Measurements from ENCODE around the gene TNK2.

TNK2 gene

DNA sequence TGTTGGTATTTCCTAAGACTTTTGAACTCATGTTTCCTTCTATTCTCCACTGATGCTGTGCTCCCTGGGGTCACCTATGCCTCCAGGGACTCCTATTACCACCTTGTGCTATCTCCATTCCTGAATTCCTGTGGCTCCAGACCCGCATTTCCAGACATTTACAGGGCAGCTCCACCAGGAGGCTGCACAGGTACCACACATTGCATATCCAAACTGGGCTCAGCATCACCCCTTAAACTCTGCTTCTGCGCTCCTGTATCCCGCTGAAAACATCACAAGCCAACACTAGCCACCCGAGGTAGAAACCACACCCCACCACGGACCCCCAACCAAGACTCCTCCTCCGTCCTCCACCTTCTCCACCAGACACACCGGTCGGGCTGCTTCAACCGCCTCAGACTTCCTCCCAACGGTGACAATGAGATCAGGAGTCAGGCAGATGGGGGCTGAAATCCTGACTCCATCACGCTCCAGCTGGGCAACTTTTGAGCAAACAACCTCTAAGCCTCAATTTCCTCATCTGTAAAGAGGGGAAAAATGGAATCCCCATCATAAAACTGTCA lies 10.4 kb downstream of the TNK2 start:
- no peak for DNase-seq

DNA sequence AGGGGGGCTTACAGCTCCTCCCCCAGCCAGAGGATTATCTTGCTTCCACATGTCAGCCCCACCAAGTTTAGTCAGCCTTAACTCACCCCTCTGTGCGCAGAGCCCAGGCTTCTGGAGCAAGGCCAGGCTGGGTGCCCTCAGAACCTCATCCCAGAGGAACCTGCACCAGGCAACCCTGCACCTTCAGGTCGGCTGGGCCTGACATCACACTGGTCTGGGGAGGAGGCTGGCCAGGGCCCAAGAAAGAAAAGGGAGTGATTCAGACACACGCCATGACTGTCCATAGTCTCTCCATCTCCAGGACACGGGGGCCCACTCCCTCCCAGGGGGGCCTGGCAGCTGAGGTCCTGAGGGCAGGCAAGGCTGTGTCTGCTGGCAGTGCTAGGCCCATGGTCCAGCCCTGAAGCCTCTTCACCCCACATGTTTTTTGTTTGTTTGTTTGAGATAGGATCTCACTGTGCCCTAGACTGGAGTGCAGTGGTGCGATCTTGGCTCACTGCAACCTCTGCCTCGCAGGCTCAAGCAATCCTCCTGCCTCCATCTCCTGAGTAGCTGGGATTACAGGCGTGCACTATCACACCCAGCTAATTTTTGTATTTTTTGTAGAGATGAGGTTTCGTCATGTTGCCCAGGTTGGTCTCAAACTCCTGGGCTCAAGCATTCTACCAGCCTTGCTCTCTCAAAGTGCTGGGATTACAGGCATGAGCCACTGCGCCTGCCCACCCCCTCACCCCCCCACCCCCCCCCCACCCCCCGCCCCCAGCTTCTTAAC lies 11.1 kb downstream of the TNK2 start:
- DNase-seq = no peak

GRCh38 chr3:195896361-195897080 lies 11.8 kb downstream of the TNK2 start:
- DNase-seq = no peak

DNA sequence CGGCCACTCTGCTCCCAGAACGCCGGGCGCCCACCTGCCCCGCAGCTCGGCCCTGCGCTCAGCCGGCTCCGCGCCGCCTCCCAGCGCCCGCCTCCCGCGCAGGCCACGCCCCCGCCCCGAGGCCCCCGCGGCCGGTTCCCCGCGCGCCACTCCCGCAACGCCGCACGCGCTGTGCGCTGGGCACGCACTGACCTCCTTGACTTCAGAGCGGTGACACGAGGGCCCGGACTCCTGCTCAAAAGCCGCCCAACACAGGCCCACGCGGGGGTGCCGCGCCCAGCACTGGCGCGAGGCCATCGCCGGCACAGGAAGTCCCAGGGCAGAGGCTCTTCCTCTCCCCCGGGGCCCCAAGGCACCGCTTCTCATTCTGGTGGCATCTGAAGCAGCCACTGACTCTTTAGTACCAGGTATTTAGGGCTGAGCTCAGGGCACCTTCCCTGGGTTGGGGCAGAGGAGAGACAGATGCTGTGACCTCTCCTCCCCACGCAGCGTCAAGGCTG lies 12.4 kb downstream of the TNK2 start:
- DNase-seq = no peak

DNA sequence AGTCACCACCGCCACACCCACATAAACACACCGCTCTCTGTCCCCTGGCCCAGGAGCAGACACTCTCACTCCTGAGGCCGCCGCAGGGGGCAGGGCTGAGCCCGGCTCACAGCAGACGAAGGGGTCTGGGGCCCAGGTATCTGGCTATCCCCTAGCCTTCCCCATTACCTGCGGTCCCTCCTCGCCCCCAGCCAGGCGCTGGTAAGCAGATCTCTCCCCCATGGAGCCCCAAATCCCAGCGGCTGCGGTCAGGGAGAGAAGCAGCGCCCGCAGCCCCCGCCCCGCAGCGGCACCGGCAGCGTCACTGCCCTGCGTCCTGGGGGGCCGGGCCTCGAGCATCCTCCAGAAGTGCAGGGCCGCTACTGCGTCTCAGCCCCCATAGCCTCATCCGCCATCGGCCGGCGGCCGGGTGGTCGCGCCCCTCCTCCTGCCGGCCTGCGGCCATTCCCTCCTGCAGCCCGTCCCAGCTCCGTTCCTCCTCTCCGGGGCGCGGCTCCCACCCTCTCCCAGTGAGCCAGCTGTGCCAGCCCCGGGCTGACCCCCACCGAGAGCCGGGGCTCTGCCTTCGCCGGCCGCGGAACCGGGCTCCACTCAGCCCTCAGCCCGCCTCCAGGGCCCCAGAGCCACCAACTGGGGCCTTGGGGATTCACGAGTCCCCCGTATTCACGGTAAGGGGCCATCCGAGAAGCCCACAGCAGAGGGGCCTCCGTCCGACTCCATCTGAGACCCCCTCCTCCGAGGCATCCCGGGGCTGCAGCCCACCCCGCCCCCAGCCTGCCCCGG lies 13.1 kb downstream of the TNK2 start:
- DNase-seq = no peak

DNA sequence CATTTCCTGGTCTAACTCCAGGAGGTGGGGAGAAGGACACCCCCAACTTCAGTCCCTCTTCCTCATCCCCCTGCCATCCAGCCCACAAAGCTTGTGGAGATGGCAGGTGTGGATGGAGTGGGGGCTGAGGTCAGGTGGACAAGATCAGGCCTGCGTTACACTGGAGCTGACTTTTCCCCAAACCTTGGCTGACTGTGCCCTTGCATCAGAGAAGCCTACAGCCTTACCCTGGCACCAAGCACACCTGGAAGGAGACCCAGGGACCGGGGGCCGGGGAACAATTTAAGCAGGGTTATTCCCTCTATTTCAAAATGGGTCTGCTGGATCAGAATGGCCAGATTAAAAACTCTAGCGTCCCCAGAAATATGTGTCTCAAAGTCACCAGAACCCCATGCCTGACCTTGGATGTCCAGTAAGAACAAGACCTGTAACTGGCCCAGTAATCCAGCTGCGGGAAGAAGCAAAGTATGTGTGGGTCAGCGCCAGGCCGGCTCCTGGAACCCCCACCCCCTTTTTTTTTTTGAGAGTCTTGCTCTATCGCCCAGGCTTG lies 14.4 kb downstream of the TNK2 start:
- no peak for DNase-seq

- DNase-seq = no peak
Measured at GRCh38 chr3:195893516-195893915, 14.8 kb downstream of the TNK2 start.

- DNase-seq = no peak
Measured at GRCh38 chr3:195893044-195893395, 15.3 kb downstream of the TNK2 start.

DNA sequence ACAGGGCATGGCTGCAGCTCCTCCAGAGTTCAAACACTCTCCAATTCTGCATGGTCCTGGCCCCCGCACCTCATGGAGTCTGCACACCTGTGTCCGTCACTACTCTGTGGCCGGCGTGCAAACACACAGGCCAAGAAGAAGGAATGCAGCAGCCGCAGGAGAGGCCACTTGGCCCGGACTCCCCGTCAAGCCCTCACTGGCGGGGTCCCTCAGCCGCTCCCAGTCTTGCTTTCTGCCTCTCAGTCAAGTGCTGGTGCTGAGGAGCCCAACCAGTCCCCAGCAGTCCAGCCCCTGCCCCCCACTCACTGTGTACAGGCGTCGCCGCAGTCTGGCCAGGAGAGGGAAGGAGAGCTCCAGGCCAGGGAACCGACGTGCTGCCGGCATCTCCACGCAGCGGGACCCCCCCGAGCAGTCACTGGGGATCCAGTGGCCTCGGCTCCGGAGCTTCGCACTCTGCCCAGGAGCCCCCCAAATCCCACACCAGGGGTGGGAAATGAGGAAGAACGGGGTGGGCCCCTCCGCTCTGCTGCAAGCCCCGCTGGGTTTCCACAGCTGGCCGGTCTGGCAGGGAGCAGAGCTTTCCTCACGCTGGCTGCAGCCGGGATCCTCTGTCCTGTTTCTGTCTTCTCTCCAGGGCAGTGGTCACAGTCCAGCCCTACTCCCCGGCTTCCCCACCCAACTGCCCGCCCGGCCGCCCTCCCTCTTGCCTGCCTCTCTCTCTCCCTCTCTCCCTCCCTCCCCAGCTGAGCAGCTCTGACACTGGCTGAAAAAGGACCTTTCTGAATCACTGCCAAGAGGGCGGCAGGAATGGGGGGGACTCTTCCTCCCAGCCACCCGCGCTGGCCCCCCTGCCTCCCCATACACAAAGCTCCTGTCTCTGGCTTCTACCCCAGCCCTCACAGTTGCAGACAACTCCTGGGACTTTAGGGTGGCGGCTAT lies 16.0 kb downstream of the TNK2 start:
- no peak for DNase-seq

DNA sequence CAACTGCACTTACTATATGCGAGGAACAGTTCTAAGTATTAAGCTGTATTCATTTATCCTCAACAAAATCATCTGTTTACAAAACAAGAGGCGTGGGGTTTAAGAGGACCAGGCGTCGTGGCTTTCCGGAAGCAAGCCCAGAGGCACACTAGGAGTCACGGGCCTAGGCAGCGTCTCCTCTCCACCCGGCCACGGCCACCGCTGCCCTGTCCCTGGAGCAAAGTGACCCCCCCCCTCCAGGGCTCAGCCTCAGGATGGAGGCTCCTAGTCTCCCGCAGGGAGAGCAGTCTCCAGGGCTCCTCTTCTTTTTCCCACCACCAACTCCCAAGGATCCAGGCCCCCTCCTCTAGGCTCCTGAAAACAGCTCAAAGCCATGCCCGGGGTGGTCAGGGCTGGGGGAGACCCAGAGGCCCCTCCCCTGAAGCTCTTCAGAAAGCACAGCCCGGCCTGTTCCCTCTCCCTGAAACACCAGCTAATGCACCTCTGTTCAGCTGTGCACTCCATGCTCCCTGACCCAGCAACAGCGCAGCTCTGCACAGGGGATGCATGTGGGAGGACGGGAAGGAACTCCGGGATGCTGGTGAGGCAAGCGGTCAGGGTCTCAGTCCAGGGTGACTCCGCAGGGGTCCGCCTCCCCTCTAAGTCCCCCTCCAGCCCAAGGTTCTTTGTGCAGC lies 16.8 kb downstream of the TNK2 start:
- no peak for DNase-seq

- no peak for DNase-seq
Measured at GRCh38 chr3:195889870-195890295, 18.5 kb downstream of the TNK2 start.

DNA sequence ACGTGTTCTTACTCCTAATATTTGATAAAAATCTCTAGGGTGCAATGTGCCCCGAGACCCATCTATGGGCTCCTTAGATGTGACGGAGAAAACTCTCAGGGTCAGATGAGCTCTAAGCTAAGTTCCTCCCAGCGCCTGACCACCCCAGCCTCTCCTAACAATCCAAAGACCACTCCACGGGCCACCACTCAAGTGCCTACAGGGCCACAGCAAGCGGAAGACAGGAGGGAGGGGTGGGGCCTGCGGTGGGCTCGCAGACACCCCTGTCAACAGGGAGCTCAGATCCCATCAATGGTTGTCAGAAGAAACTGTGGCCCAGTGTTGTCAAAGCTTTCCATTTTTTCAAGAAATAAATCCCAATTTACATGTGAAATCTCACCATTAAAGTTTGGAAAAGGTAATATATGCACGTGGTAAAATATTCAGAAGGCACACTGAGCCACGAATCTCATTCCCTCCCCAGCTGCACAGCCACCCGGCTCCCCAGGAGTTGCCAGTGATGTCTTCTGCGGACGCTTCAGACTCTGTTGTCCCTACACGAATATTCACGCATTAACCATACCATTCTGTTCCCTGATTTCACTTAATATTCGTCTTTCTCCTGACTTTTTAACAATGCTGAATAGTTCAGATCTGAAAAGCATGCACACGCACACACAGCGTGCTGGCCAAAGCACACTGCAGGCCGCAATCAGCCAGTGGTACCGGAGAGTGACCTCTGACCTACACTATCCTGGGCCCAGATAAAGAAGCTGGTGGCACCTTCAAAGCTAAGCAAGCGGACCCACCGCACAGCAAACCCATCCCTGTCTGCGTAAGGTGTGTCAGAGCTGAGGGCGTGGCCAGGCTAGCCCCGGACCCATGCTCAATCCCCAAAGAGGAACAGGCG lies 19.1 kb downstream of the TNK2 start:
- no peak for DNase-seq

- no peak for DNase-seq
Measured at GRCh38 chr3:195888311-195888761, 20.0 kb downstream of the TNK2 start.

GRCh38 chr3:195887670-195888069 lies 20.7 kb downstream of the TNK2 start:
- DNase-seq = no peak

- no peak for DNase-seq
Measured at GRCh38 chr3:195886181-195887141, 21.9 kb downstream of the TNK2 start.

GRCh38 chr3:195885036-195885891 lies 23.1 kb downstream of the TNK2 start:
- no peak for DNase-seq

GRCh38 chr3:195884691-195885035 lies 23.7 kb downstream of the TNK2 start:
- DNase-seq = no peak

DNA sequence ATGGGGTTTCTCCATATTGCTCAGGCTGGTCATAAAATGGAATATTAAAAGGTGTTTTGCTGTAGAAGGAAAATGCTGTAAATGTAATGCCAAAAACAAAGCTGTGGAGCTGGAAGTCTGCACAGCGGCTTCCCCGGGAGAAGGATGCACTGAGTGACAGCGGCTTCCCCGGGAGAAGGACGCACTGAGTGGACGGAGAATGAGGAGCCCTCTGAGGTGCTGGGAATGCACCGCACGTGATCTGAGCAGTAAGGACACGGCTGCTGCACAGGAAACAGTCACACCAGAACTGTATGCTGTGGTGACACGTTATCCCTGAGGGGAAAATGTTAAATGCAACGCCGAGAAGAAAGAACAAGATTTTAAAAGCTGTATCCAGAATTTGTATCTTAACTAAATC lies 24.6 kb downstream of the TNK2 start:
- no peak for DNase-seq

Measured in NCI-H1048 (cell line).